Epithelial cell of esophagus (primary cell): ENCODE results near the gene AMDHD1.

Experiments
- DNase-seq: peaks from one replicate; pipeline ENCODE4 v3.0.0; 2010; ENCODE audit warnings: low read depth
- H3K4me3 ChIP-seq: 2 replicates; pipeline ENCODE4 v1.5.1; 2011; ENCODE audit warnings: mild to moderate bottlenecking, low read length, control low read depth
- TF ChIP-seq, protein P1 (sequence below): IDR thresholded peaks from 2 replicates; pipeline ENCODE4 v1.5.1; 2011; ENCODE audit warnings: low read depth, mild to moderate bottlenecking, low read length, control low read depth, inconsistent platforms; ENCODE audit not compliant: insufficient read depth; ENCODE audit errors: missing control alignments

The AMDHD1 gene

GRCh38 chr12:95951515-95951914 lies 8.4 kb downstream of the AMDHD1 start:
- no peak overlapping the region for H3K4me3 ChIP-seq

GRCh38 chr12:95953000-95953399 lies 9.9 kb downstream of the AMDHD1 start:
- no peak overlapping the region for H3K4me3 ChIP-seq
- TF ChIP-seq, protein P1, sequence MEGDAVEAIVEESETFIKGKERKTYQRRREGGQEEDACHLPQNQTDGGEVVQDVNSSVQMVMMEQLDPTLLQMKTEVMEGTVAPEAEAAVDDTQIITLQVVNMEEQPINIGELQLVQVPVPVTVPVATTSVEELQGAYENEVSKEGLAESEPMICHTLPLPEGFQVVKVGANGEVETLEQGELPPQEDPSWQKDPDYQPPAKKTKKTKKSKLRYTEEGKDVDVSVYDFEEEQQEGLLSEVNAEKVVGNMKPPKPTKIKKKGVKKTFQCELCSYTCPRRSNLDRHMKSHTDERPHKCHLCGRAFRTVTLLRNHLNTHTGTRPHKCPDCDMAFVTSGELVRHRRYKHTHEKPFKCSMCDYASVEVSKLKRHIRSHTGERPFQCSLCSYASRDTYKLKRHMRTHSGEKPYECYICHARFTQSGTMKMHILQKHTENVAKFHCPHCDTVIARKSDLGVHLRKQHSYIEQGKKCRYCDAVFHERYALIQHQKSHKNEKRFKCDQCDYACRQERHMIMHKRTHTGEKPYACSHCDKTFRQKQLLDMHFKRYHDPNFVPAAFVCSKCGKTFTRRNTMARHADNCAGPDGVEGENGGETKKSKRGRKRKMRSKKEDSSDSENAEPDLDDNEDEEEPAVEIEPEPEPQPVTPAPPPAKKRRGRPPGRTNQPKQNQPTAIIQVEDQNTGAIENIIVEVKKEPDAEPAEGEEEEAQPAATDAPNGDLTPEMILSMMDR = no peak
- no peak for DNase-seq

More at GRCh38 chr12:95951515-95951914, 8.4 kb downstream of the AMDHD1 start:
- DNase-seq = no peak
- TF ChIP-seq, protein P1 = no peak

- TF ChIP-seq, protein P1 = no peak
- no peak overlapping the region for H3K4me3 ChIP-seq
- no peak for DNase-seq
Observed at GRCh38 chr12:95955549-95956159, 12.5 kb downstream of the AMDHD1 start.

DNA sequence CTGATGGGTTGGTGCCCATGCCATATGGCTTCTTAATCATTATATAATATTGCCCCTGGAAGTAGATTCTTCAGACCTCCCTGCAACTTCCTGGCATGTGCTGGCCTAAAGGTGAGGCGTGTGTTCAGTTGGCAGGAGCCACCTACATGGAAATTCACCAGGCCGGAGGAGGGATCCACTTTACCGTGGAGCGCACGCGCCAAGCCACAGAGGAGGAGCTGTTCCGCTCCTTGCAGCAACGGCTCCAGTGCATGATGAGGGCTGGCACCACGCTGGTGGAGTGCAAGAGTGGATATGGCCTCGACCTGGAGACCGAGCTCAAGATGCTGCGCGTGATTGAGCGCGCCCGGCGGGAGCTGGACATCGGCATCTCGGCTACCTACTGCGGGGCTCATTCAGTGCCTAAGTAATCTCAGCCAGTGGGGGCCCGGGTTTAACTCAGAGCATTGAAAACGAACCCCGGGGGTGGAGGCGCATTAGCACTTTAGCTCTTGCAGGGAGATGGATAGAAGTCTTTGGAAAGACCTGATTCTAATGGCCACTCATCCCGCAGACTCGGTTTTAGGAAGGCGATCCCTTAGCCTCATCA lies 13.5 kb downstream of the AMDHD1 start:
- TF ChIP-seq, protein P1 = no peak
- H3K4me3 ChIP-seq = no peak overlapping the region
- DNase-seq = no peak

DNA sequence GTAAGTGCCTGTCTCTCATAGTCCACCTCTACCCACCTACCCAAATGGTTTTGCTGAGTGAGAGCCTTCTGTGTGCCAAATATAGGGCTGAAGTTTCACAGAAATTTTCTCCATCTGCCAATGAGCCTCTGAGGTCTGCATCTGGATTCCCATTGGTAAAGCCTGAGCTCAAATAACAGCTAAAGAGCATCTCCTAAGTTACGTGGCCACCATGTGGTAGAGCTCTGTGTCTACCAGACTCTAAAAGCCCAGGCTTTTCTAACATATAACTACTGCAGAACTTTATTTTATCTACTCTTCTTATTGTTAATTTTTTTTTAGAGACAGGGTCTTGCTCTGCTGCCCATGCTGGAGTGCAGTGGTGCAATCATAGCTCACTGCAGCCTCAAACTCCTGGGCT lies 16.0 kb downstream of the AMDHD1 start:
- DNase-seq = no peak
- TF ChIP-seq, protein P1 = no peak
- H3K4me3 ChIP-seq = no peak overlapping the region

DNA sequence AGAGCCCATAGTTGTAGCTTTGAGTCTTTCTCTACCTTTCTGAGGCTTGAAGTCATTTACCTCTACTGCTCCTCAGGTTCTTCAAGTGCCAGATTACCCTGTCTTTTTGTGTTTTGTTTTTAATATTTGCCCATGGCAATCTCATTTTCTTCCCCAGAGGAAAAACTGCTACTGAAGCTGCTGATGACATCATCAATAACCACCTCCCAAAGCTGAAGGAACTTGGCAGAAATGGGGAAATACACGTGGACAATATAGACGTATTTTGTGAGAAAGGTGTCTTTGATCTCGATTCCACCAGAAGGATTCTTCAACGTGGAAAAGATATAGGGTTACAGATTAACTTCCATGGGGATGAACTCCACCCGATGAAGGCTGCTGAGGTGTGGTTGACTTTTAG lies 17.1 kb downstream of the AMDHD1 start:
- TF ChIP-seq, protein P1 = no peak
- DNase-seq = no peak
- no peak overlapping the region for H3K4me3 ChIP-seq

GRCh38 chr12:95962222-95962621 lies 19.1 kb downstream of the AMDHD1 start:
- DNase-seq = no peak
- H3K4me3 ChIP-seq = no peak overlapping the region
- TF ChIP-seq, protein P1 = no peak
